GM21447 (cell line): ENCODE measurements around the gene KDM7A.
"Not testable (repeated sequence)": the region's sequence is repeated elsewhere in the genome, so short reads cannot be mapped to it uniquely, and the experiment has no call there.

Experiments
- ATAC-seq: cut with Tn5 transposase; IDR thresholded peaks from one replicate; pipeline ENCODE4 v1.9.1; 2021; ENCODE audit not compliant: unreplicated experiment

The KDM7A gene

DNA sequence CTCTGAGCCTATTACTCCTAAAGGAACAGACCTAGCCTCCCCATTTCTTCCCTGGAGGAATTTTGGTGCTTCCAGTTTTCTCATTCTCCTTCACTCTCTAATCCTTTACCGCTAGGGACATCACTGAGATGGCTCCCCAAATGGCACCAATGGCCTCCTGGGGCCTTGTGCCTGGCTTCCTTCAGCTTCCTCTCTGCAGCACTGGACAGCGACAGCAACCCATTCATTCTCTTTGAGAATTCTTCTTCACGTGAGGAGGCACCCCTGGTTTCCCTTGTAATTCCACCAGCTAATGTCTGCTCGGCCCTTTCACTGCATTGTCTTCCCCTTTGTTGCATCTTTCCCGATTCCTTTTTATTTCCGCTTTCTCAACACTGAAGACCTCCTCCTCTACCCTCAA is 24.6 kb upstream of the KDM7A start:
- ATAC-seq: no peak

DNA sequence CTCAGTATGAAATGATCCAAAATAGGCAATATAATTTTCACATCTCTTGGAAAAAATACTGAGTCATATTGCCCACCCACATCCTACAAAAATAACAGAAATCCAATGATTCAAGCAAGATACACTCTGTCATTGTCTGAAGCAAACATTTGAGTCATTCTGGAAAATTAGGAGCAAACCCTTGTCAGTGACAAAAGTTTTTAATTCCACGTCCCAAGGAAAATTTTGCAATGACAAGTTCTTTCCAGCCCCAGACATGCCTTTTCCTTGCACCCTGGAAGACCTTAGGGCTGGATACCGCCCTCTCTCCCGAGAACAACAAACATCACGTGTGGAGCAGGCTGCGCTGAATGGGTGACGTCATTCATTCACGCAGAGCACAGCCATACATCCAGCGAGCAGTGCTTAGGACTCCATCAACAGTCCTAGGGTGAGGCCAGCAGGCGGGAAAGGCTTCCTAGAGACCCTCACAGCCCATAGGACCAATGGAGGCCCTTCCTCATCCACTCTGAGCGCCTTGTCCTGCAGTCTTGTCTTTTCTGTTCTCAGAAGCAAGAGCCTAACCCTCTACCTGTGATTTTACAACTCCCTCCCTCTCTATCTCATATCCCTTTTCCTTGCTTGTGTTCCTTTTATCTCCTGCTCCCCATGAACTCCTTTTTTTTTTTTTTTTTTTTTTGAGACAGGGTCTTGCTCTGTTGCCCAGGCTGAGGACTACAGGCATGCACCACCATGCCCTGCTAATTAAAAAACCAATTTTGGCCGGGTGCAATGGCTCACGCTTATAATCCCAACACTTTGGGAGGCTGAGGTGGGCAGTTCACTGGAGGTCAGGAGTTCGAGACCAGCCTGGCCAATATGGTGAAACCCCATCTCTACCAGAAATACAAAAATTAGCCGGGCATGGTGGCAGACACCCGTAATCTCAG is 23.5 kb upstream of the KDM7A start:
- ATAC-seq: no peak

DNA sequence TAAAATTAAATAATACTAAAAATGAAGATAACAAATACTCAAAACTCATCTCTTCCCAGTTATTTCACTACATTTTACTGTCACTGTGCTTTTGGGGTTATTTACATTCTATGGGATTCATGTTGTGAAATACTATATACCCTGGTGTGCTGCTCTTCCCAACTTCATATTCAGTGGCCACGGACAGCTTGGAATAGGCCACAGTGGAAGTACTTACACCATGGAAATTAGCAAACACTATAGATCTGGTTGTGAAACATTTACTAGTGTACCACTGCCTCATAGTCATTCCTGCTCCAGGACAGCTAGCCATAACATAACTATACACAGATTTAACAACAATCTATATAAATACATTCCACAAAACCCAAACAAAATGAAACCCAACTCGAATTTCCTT is 21.2 kb upstream of the KDM7A start:
- ATAC-seq: no peak

DNA sequence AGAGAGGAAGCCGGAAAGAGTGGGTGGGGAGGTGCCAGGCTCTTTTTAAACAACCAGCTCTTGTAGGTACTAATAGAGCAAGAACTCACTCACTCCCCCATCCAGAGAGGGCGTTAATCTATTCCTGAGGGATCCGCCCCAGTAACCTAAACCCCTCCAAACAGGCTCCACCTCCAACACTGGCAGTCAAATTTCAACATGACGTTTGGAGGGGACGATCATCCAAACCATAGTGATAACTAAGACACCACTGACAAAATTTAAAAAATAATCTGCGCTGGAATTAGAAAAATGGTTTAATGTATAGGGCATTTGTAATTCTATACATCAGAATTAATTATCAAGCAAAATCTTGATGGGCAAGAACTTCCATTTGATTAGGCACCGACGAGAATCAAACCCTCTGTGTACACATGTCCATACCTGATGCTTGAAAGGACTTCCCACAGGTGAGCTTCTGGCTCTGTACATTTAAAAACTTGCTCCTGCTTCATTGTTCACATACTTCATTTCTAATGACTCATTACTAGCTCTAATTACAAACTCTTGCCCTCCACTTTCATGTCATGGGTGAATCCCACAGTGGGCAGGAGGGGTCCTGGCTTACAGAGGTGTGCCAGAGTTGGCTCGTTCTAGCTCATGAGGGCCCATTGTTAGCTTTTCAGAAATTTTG is 20.6 kb upstream of the KDM7A start:
- ATAC-seq: no peak

DNA sequence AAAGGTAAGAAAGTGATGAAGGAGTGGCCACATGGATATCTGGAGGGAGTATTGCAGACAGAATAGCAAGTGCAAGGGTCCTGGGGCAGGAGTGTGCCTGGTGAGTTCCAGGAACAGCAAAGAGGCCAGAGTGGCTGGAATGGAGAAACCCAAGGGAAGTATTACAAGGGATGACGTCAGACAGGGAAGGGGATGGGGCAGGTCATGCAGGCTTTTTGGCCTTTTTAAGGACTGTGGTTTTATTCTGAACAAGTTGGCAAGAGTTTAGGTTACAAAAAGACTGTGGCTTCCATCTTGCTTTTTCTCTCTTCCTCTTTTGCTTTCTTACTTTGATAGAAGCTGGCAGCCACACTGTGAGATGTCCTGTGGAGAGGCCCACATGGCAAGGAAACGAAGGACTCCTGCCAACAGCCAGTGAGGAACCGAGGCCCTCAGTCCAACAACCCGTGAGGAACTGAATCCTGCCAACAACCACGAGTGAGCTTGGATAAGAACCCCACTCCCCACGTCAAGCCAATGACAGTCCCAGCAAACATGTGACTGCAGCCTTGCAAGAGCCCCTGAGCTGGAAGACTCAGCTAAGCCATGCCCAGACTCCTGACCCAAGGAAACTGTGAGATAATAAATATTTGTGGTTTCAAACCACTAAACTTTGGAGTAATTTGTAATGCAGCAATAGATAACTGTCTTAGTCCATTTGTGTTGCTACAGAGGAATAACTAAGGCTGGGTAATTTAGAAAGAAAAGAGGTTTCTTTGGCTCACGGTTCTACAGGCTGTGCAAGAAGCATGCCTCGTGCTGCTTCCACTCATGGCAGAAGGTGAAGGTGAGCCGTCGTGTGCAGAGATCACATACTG is 19.8 kb upstream of the KDM7A start:
- ATAC-seq: no peak

DNA sequence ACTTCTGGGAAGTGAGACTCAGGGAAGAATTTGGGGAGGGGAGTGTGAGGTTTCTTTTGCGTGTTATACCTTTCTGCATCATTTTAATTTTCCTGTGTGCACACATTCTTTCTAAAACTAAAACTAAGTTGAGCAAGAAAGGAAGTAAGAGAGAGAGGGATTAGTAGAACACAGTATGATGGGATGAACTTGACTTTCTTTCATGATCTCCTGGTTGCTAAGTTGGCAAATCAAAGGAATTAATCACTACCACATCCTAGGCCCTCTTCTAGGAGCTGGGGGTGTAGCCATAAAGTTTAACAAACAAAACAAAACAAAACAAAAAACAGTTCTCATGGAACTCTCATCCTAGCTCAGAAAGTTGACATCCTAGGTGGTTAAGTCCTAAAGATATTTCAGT is 19.1 kb upstream of the KDM7A start:
- ATAC-seq: no peak

DNA sequence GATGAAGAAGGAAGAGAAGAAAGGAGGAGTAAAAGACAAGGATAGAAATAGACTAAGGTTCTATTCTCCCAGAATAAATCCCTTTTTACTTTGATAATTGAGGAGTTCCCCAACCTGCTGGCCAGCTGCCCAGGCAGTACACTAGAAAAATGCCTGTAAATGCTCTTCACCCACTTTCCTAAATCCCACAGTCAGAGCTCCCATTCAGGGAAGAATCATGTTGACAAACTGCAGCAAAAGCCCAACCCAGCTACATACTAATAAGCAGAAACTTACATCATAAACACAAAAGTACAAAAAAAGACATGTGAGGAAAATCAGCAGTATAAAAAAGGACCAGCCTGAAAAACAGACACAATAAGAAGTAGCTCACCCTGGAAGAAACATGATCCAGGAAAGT is 15.8 kb upstream of the KDM7A start:
- ATAC-seq: no peak

DNA sequence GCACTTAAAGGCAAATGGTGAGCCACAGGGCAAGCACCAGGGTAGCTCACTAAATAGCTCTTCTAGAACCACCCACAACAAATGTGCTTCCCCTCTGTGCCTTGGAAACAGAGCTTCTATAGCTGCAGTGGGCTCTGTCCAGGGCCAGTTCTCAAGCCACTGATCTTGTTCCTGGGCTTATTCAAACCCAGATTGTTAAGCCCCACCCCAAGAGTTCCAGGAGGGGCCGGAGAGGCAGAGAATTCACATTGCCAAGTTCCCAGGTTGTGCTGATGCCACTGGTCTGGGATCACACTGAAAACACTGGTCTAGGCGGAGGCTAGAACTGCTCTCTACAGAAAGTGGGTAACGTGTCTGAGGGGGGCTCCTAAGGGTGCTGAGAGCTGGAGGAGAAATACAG is 15.4 kb upstream of the KDM7A start:
- no peak for ATAC-seq

DNA sequence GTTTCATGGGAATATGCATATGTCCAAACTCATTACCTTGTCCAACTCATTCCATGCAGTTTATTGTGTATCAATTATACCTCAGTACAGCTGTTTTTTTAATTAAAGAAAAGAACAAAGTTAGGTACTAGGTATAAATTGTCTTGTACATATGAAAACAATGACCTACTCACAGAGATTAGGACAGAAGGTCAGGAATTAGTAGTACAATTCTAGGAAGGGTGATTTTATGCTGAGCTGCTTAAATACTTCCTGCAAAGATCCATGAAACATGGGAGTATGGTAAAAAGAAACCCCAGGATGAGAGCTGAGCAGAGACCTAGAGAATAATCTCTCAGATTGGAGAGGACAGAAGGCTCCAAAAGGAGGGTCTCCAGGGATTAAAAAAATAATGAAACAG is 13.8 kb upstream of the KDM7A start:
- no peak for ATAC-seq

DNA sequence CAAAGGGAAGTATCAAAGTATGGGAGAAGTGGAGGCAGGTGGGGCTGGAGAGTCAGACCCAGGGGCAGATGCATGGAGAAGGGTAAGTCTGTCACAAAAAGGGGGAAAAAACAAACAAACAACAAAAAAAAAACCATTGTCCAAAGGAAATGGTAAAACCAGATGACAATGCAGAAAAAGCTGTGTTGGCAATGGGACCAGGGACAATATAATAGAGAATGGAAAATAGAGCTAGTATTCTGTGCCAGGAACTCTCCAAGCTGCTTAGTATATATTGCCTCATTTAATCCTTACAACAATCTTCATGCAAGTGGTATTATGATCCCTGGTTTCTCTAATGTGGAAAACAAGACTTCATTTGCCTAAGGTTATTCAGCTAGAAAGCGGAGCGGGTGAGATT is 13.1 kb upstream of the KDM7A start:
- no peak for ATAC-seq

DNA sequence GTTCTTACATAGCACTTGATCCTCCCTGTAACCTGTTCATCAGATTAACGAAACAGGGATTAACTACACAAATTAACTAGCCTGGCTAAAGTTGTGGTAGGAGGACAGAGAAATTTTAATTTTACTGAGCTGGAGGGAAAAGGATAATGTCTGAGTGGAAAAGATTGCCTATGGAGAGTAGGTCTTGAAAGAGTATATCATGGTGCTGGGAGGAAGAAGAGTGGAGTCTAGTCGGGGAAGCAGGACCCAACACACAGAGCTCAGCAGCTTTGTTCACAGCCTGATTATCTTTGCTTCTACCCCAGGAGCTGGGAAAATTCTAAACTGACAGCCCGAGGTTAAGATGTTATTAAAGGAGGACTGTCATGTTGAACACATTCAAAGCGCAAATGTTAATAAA is 6.1 kb upstream of the KDM7A start:
- no peak for ATAC-seq

DNA sequence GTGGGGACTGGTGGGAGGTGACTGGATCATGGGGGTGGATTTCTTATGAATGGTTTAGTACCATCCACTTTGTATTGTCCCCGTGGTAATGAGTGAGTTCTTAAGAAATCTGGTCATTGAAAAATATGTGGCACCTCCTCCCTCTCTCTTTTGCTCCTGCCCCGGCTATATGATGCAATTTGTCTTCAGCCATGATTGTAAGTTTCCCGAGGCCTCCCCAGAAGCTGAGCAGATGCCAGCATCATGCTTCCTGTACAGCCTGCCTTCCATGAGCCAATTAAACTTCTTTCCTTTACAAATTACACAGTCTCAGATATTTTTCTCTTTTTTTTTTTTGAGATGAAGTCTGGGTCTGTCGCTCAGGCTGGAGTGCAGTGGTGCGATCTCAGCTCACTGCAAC is 2.6 kb upstream of the KDM7A start:
- ATAC-seq: no peak

DNA sequence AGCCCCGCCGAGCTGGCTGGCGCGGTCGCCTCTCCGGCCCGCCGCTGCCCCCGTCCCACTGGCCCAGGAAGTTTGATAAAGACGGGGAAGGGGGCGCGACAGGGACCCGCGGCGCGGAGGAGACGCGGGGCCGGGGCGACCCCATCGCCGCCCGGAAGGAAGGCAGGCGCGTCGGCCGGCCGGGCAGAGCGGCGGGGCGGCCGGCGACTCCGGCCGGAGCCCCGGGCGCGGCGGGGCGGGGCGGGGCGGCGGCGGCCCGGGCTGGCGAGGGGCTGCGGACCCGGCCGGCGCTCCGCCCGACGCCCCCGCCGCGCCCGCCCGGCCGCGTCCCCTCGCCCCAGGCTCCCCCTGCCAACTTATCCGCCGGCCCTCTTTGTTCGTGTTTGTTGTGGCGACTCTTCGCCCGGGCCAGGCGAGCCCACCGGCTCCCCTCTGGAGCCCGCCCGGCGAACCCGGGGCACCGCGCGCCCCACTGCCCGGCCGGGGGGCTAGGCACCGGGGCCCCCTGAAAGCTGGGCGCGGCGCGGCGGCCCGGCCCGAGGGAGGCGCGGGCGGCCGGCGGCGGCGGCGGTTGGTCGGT is 571 bp downstream of the KDM7A start:
- ATAC-seq: peak; percentile 2

DNA sequence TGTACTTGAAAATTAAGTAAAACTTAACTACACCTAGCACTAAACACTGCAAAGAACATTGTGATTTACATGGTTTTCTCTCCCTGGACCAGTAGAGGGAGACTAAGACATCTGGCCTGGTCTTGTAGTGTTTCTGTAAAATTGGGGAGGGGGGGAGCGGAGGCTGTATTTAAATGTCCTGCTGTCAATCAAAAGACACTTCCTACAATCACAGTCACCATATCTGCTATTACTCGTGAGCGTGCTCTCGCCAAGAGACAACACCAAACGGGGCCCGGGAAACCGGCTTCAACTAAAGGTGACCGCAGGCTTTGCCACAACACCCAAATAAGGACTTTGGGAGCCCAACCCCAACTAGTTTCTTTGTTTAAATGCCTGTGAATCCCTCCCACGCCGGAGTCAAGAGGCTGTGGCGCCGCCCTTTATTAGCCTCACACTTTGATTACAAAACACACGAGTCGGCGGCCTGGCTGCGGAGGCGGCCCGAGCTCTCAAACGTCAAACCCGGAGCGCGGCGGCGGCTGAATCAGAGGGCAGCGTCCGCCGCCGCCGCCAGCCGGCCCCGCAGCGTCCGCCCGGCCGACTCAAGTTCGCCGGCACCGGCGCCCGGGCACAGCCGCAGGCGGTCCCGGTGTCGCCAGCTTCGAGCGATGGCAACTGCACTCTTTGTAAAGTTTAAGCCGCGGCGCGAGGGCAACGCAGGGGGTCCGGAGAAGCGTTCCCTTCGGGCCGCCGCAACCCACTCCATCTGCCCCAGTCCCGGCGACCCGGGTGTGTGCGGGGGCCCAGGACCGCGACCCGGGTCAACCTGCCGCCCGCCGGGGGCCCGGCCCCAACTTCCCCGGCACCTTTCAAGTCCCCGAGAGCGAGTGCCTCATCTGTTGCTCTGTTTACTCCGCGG is 1.3 kb downstream of the KDM7A start:
- peak; percentile 49 for ATAC-seq

DNA sequence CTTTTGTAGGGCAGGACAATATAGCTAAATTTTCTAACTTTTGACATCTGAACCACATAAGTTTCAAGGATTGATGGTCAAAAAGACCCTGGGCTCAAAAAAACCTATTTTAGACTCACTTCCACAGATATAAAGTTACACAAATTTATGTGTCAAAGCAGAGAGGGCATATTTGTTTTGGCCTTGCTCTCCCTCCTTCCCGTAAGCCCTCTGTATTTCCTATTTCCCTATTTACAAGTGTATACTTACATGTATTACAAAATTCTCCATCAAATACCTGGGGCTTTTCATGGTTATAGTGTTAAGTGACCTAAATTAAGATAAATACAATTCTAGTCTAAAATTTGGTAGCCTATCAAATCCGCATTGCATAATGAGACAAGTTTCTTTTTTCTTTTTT is 2.6 kb downstream of the KDM7A start:
- no peak for ATAC-seq

DNA sequence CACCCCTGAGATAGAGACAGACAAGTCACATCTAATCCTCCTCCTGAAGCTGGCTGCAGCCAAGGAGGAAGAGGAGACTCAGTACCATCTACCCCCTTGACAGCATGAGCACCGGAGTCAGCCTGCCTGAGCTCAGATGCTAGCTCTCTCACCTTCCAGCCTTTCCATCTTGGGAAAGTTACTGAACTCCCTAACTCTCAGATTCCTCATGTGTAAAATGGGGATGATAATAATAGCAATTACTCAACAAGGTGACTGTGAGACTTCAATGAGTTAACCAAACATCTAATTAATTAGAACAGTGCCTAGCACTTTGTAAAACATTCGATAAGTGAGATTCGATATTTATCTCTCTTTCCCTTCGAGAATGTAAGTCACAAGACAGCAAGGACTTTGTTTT is 6.4 kb downstream of the KDM7A start:
- ATAC-seq: no peak

DNA sequence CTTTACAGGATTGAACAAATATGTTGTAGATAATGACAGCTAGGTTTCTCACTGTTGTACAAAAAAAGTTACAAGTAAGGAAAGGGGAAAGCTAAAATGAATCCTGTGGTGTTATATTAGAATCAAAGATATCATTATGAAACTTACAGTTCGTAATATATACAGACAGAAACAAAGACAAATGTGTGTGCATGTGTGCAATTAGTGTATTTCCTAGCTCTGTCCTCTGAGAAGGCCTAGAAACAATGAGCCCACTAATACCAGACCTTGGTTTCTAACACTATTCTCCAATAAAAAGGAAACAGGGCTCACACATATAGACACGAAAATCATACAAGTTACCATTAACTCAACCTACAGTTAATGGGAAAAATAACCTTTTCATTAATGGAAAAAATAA is 8.0 kb downstream of the KDM7A start:
- no peak for ATAC-seq

DNA sequence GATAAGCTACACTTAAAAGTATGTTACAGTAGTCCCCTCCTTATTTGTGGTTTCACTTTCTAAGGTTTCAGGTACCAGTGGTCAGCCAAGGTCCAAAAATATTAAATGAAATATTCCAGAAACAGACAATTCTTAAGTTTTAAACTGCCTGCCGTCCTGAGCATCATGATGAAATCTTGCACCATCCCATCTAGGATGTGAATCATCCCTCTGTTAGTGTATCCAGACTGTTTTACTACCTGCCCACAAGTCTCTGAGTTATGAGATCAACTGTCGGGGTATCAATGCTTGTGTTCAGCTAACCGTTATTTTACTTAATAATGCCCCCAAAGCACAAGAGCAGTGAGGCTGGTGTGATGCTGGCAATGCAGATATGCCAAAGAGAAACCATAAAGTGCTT is 11.4 kb downstream of the KDM7A start:
- ATAC-seq: no peak

DNA sequence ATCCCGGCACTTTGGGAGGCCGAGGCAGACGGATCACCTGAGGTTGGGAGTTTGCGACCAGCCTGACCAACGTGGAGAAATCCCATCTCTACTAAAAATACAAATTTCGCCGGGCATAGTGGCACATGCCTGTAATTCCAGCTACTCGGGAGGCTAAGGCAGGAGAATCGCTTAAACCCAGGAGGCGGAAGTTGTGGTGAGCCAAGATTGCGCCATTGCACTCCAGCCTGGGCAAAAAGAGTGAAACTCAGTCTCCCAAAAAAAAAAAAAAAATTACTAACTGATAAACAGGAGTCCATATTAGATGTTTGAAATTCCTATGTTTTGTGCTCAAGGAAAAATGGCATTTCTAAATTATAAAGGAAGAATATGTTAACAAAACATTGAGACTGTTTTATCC is 14.7 kb downstream of the KDM7A start:
- ATAC-seq: not testable (repeated sequence)

DNA sequence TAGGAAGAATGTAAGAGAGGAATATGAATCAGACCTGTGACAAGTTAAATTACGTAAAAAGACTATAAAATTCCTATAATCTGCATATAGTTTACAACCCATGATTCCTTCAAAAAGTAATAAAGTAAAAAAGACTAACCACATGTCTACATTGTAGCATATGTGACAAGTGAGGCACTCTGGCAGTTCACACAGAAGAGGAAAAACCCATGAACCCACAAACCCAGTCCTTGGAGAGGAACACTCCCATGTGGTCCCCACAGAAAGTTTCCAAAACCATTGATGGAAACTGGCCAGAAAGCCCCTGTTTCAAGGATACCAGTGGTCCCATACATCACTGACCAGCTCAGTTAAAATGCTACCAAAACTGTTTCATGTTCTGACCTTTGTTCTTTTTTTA is 15.7 kb downstream of the KDM7A start:
- no peak for ATAC-seq
